ENCODE results near the gene ZNF619. TPM values are rescaled to one million over a fixed set of nuclear protein-coding genes. Genes with fewer than 3 reads are reported as not detected.

The ZNF619 gene
- total RNA-seq, 1 experiment from 2014 or later, result 7.2 TPM

GRCh38 chr3:40468018-40468417, 8.9 kb upstream of the ZNF619 start:
- Mint-ChIP-seq H3K27ac (peak overlapping the region; percentile 69; the same call in 1 of the 2 replicates), H3K4me3 (no peak overlapping the region), H3K27me3 (ENCODE audit: low read depth) (no peaks in the 10 kb centered on the region), H3K9me3 (no peaks in the 10 kb centered on the region), H3K36me3 (peaks cover 15% of the 10 kb centered on the region), H3K4me1 (peaks cover 10% of the 10 kb centered on the region)
- CTCF ChIA-PET, result no interaction called here
- POLR2A ChIA-PET, result no interaction called here
- DNase-seq (ENCODE audit: low spot score) (no peak), ATAC-seq (no peak)
- TF ChIP-seq ELF4 (CRISPR knock-in tag; IDR thresholded peaks at IDR 0.05; ENCODE audit: low read depth), result no peak

DNA sequence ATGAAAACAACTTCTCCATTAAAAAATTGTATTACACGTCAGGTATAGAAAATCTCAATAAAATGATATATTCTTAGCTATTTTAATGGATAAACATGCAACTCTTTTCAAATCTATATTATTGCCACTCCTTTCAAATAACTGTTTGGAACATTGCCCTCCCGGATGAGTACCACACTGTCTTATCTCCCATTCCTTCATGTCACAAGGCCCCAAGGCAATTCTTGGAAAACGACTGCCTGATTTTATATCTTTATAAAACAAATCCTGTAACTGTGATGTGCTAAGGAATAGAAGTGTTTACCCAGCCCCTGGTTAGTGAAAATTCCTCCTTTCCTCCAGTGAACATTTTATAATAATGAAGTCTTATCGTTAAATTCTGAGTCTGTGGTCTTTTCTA, 6.2 kb upstream of the ZNF619 start:
- ATAC-seq (no peak), DNase-seq (ENCODE audit: low spot score) (no peak)
- Mint-ChIP-seq H3K36me3 (no peaks in the 10 kb centered on the region), H3K27ac (no peak overlapping the region), H3K4me1 (no peaks in the 10 kb centered on the region), H3K27me3 (ENCODE audit: low read depth) (no peaks in the 10 kb centered on the region), H3K9me3 (no peaks in the 10 kb centered on the region), H3K4me3 (no peak overlapping the region)
- TF ChIP-seq ZNF138 (CRISPR knock-in tag; conservative IDR thresholded peaks at IDR 0.05), result no peak
- no peak for TF ChIP-seq NR2C2 (CRISPR knock-in tag; IDR thresholded peaks at IDR 0.05)
- TF ChIP-seq, protein P1, sequence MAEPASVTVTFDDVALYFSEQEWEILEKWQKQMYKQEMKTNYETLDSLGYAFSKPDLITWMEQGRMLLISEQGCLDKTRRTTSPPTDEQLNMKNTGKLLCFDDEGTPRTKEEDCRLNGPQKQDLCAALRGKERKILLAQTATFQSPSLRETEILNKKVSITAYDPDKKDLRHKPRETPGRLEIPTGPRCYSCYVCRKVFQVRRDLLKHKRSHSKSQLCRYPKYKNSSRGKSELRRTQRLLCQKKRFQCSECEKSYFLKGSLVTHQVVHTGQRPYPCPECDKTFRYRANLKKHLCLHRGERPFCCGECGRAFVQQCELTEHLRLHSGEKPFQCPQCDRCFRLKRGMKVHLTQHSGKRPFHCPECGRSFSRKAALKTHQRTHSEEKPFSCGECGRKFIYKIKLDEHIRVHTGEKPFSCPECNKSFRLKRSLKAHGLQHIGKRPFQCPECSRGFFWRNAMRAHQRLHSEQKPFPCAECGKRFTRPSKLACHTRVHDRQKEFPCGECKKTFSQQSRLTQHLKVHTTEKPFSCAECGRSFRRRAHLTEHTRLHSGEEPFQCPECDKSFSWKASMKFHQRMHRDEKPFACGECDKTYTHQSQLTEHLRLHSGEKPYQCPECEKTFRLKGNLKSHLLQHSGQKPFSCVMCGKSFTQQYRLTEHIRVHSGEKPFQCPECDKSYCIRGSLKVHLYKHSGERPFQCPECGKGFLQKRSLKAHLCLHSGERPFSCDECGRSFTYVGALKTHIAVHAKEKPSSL (CRISPR knock-in tag; conservative IDR thresholded peaks at IDR 0.05), result no peak
- TF ChIP-seq NR1H2 (CRISPR knock-in tag; IDR thresholded peaks at IDR 0.05), result no peak
- POLR2A ChIA-PET, result interaction anchor here (1.4 kb wide), 1 partner anchor 14 kb away, joined by 4 read pairs; the partner anchor contains the start of gene RPL14
- CTCF ChIA-PET, result no interaction called here

- H3K9me3 Mint-ChIP-seq, result no peaks in the 10 kb centered on the region
- H3K27ac Mint-ChIP-seq, result peak overlapping the region; percentile 58
- DNase-seq (ENCODE audit: low spot score) (no peak), ATAC-seq (no peak; the same call in 1 of the 2 replicates)
- TF ChIP-seq ELF4 (CRISPR knock-in tag; IDR thresholded peaks at IDR 0.05; ENCODE audit: low read depth), result no peak
- TF ChIP-seq, protein P2, sequence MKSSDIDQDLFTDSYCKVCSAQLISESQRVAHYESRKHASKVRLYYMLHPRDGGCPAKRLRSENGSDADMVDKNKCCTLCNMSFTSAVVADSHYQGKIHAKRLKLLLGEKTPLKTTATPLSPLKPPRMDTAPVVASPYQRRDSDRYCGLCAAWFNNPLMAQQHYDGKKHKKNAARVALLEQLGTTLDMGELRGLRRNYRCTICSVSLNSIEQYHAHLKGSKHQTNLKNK (CRISPR knock-in tag; IDR thresholded peaks at IDR 0.05), result no peak
- TF ChIP-seq CBFB (CRISPR knock-in tag; IDR thresholded peaks at IDR 0.05; ENCODE audit: low read depth), result no peak
- no peak for TF ChIP-seq SMAD4 (CRISPR knock-in tag; IDR thresholded peaks at IDR 0.05)
- no peak for TF ChIP-seq ARID4B (CRISPR knock-in tag; IDR thresholded peaks at IDR 0.05; ENCODE audit: borderline replicate concordance)
- no peak for TF ChIP-seq ESRRA (CRISPR knock-in tag; IDR thresholded peaks at IDR 0.05; ENCODE audit: borderline replicate concordance)
- TF ChIP-seq IRF2 (CRISPR knock-in tag; IDR thresholded peaks at IDR 0.05; ENCODE audit: borderline replicate concordance, low read depth), result no peak
- TF ChIP-seq ATF1 (CRISPR knock-in tag; IDR thresholded peaks at IDR 0.05), result no peak
- peaks cover 4% of the 10 kb centered on the region for H3K36me3 Mint-ChIP-seq
- ChIA-PET POLR2A (no interaction called here), CTCF (interaction anchor here (1.9 to 3.0 kb wide), 3 partner anchors 28 to 169 kb away, joined by 5 to 18 read pairs (median 8); partner anchors contain the start of gene ZNF620)
- H3K4me3 Mint-ChIP-seq, result peak overlapping the region; percentile 83
- H3K27me3 Mint-ChIP-seq (ENCODE audit: low read depth), result no peaks in the 10 kb centered on the region
- peaks cover 16% of the 10 kb centered on the region for H3K4me1 Mint-ChIP-seq
Observed at GRCh38 chr3:40477666-40478065, 744 bp downstream of the ZNF619 start.

- DNase-seq (ENCODE audit: low spot score) (no peak), ATAC-seq (no peak)
- H3K9me3 Mint-ChIP-seq, result peaks cover 24% of the 10 kb centered on the region
- H3K36me3 Mint-ChIP-seq, result peaks cover 46% of the 10 kb centered on the region
- H3K4me1 Mint-ChIP-seq, result no peaks in the 10 kb centered on the region
- H3K27ac Mint-ChIP-seq, result no peak overlapping the region
- H3K4me3 Mint-ChIP-seq, result no peak overlapping the region
- ChIA-PET CTCF (no interaction called here), POLR2A (no interaction called here)
- TF ChIP-seq ZNF423 (CRISPR knock-in tag; IDR thresholded peaks at IDR 0.05), result no peak
- TF ChIP-seq NR1H2 (CRISPR knock-in tag; IDR thresholded peaks at IDR 0.05), result no peak
- no peak for TF ChIP-seq SOX15 (CRISPR knock-in tag; IDR thresholded peaks at IDR 0.05)
- TF ChIP-seq NFE2L1 (CRISPR knock-in tag; IDR thresholded peaks at IDR 0.05), result no peak
- no peak for TF ChIP-seq ATF1 (CRISPR knock-in tag; IDR thresholded peaks at IDR 0.05)
- no peak for TF ChIP-seq TCF7 (CRISPR knock-in tag; IDR thresholded peaks at IDR 0.05; ENCODE audit: low read depth)
- no peaks in the 10 kb centered on the region; the same call in 1 of the 2 replicates for H3K27me3 Mint-ChIP-seq (ENCODE audit: low read depth)
Observed at GRCh38 chr3:40487172-40487571, 10.2 kb downstream of the ZNF619 start.

All from WTC11 (cell line).